Measurements from ENCODE around the gene CDK14. TPM values are rescaled to one million over a fixed set of nuclear protein-coding genes. Genes with fewer than 3 reads are reported as not detected.

The CDK14 gene
- total RNA-seq, 4 donors from 2014 or later = 29.3 to 37.8 (median 33.0) TPM

DNA sequence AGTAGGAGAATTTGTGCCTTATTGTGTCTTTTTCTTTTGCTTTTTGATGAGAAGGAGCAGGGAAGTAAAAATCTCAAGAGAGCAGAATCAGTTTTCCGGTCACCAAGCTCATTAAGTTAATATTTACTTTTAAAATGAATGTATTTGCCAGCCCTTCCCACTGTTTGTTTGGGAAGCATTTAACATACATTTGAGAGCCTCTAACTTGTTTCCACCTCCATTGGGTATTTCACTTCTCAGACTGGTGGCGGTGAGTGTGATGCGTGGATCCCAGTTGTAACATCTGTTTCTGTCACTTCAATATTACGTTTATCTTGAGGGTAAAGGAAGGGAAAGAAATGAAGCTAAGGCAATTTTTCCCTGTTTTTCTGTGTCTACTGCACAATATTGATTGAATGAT lies 22.8 kb downstream of the CDK14 start:
- intact Hi-C loops (cut with DNase I) = no loop called here
- H3K36me3 ChIP-seq = no peaks in the 10 kb centered on the region
- no peak overlapping the region for H3K4me3 ChIP-seq (replicated peaks in 1 of 3)
- H3K9me3 ChIP-seq = no peaks in the 10 kb centered on the region
- no peaks in the 10 kb centered on the region for H3K4me1 ChIP-seq
- no peak overlapping the region for H3K27ac ChIP-seq
- 87 to 88% methylated on average over 4 of the region's 4 CpGs for WGBS, 2 donors
- DNase-seq = no peak
- no peaks in the 10 kb centered on the region for H3K27me3 ChIP-seq
- TF ChIP-seq POLR2A (IDR thresholded peaks at IDR 0.05) = no peak
- TF ChIP-seq, protein P1, sequence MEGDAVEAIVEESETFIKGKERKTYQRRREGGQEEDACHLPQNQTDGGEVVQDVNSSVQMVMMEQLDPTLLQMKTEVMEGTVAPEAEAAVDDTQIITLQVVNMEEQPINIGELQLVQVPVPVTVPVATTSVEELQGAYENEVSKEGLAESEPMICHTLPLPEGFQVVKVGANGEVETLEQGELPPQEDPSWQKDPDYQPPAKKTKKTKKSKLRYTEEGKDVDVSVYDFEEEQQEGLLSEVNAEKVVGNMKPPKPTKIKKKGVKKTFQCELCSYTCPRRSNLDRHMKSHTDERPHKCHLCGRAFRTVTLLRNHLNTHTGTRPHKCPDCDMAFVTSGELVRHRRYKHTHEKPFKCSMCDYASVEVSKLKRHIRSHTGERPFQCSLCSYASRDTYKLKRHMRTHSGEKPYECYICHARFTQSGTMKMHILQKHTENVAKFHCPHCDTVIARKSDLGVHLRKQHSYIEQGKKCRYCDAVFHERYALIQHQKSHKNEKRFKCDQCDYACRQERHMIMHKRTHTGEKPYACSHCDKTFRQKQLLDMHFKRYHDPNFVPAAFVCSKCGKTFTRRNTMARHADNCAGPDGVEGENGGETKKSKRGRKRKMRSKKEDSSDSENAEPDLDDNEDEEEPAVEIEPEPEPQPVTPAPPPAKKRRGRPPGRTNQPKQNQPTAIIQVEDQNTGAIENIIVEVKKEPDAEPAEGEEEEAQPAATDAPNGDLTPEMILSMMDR (IDR thresholded peaks at IDR 0.05) = no peak

DNA sequence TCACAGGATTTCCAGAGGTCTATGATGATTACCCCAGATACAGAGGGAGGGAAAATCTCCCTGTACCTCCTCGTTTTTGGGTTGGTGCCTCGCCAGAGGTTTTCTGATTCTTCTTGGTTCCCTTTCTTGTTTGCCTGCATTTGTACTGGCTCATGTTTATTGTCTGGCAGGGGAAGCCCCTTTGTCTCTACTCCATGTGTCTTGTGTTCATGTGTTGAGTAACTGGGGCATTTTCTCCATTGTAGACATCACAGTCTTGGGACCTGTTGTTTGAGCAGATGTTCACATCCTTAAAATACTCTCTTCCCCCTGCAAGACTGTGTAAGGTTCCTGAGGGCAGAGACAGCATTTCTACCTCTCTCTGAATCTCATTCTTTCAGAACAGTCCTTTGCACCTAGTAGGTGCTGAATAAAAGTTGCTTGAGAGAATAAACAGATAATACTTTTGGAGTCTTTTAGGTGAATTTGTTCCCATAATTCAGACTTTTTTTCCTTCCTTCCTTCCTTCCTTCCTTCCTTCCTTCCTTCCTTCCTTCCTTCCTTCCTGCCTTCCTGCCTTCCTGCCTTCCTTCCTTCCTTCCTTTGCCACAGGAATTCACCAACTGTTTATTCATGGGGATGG lies 25.1 kb downstream of the CDK14 start:
- H3K36me3 ChIP-seq = no peaks in the 10 kb centered on the region
- TF ChIP-seq, protein P1 (IDR thresholded peaks at IDR 0.05) = no peak
- TF ChIP-seq POLR2A (IDR thresholded peaks at IDR 0.05) = no peak
- intact Hi-C loops (cut with DNase I) = loop anchor here (10.0 kb wide), 1 partner anchor 166 kb away; no protein-coding TSS in a partner anchor
- no peak overlapping the region for H3K27ac ChIP-seq
- no peaks in the 10 kb centered on the region for H3K9me3 ChIP-seq
- 82 to 90% methylated on average over 2 of the region's 2 CpGs for WGBS, 2 donors
- no peak for DNase-seq
- no peak overlapping the region for H3K4me3 ChIP-seq (replicated peaks in 1 of 3)
- peaks cover 4 to 12% of the 10 kb centered on the region in 2 donors for H3K4me1 ChIP-seq
- no peaks in the 10 kb centered on the region for H3K27me3 ChIP-seq

DNA sequence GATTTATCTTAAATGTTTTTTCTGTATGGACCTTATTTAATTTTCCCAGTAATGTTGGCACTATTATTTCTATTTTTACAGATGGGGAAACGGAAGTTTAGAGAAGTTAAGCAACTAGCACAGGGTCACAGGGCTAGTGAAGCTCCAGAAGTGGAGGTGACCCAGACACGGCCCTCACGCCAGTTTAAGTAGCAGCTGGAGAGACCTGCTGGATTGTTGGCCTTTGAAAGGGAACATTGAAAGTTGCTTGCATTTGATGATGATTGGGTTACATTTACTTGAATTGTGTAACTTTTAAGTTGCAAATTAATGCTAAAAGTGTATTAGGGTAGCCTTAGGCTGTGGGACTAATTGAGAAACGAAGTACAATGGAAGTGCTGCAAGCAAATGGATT lies 25.6 kb downstream of the CDK14 start:
- peaks cover 4 to 12% of the 10 kb centered on the region in 2 donors for H3K4me1 ChIP-seq
- H3K27me3 ChIP-seq = no peaks in the 10 kb centered on the region
- no peak overlapping the region for H3K4me3 ChIP-seq (replicated peaks in 1 of 3)
- no peaks in the 10 kb centered on the region for H3K36me3 ChIP-seq
- no peak for DNase-seq
- no peak for TF ChIP-seq POLR2A (IDR thresholded peaks at IDR 0.05)
- TF ChIP-seq, protein P1 (IDR thresholded peaks at IDR 0.05) = no peak
- intact Hi-C loops (cut with DNase I) = loop anchor here (10.0 kb wide), 1 partner anchor 167 kb away; no protein-coding TSS in a partner anchor
- 76 to 77% methylated on average over 4 of the region's 4 CpGs for WGBS, 2 donors
- H3K27ac ChIP-seq = no peak overlapping the region
- H3K9me3 ChIP-seq = no peaks in the 10 kb centered on the region

DNA sequence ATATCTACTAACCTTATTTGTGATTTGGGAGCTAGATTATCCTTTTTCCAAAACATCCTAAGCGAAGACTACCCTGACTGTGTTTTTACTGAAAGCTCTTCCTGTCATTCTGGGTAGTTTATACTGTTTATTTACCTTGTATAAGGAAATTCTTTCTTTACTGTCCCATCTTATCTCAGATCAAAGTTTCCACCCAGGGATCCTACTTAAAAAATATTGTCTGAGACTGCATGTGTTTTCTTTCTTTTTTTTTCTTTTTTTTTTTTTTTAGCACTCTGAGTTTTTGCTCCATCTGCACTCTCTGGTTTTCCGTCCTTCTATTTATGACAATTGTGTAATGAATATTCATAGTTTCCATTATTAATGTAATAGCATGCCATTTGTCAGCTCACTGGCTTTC lies 26.5 kb downstream of the CDK14 start:
- TF ChIP-seq POLR2A (IDR thresholded peaks at IDR 0.05) = no peak
- TF ChIP-seq, protein P1 (IDR thresholded peaks at IDR 0.05) = no peak
- H3K4me1 ChIP-seq = peaks cover 4 to 12% of the 10 kb centered on the region in 2 donors
- DNase-seq = no peak
- no peaks in the 10 kb centered on the region for H3K27me3 ChIP-seq
- H3K9me3 ChIP-seq = no peaks in the 10 kb centered on the region
- H3K27ac ChIP-seq = no peak overlapping the region
- intact Hi-C loops (cut with DNase I) = loop anchor here (10.0 kb wide), 1 partner anchor 168 kb away; no protein-coding TSS in a partner anchor
- H3K36me3 ChIP-seq = no peaks in the 10 kb centered on the region
- H3K4me3 ChIP-seq (replicated peaks in 1 of 3) = no peak overlapping the region
- 87 to 90% methylated on average over 2 of the region's 2 CpGs for WGBS, 2 donors

DNA sequence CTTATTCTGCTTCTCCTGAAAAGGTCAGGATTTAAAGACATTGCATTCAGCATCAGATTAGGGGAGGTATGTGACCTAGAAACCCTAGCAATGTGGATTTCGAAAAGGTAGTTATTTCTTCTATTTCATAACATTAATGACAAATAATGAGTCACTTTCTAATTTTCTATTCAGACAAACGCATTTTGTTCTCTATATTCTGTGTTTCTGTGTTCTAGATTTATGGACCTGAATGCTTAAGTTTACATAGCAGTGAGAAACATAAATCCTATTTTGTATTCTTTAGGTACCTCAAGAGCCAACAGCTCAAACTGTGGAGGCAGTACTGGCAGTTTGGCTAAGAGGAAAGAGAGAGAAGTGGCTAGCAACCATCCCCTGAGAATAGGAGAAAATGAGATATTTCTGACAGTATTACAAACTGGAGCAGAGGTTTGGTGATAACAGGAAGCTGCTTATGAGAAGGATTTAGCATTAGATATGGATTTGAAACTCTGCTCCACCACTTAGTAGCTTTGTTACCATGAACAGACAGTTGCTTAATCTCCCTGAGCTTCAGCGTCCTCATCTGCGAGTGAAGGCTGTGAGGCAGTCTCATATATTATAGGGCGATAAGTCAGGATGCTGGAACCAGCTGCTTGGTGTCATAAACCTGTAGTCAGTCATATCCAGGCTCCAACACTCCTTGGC lies 28.2 kb downstream of the CDK14 start:
- 84 to 85% methylated on average over 5 of the region's 5 CpGs for WGBS, 2 donors

More for the DNA sequence above, 28.2 kb downstream of the CDK14 start:
- Histone ChIP-seq H3K27ac (no peak overlapping the region), H3K27me3 (no peaks in the 10 kb centered on the region), H3K9me3 (no peaks in the 10 kb centered on the region), H3K36me3 (no peaks in the 10 kb centered on the region), H3K4me3 (replicated peaks in 1 of 3) (no peak overlapping the region), H3K4me1 (peaks cover 4 to 12% of the 10 kb centered on the region in 2 donors)
- intact Hi-C loops (cut with DNase I) = loop anchor here (10.0 kb wide), 1 partner anchor 170 kb away; no protein-coding TSS in a partner anchor
- no peak for DNase-seq
- TF ChIP-seq, protein P1 (IDR thresholded peaks at IDR 0.05) = no peak
- TF ChIP-seq POLR2A (IDR thresholded peaks at IDR 0.05) = no peak
